ENCODE data around the gene UMODL1.
A peak's percentile ranks its signal among the peaks of the same experiment; 100 is the strongest.

UMODL1 gene

DNA sequence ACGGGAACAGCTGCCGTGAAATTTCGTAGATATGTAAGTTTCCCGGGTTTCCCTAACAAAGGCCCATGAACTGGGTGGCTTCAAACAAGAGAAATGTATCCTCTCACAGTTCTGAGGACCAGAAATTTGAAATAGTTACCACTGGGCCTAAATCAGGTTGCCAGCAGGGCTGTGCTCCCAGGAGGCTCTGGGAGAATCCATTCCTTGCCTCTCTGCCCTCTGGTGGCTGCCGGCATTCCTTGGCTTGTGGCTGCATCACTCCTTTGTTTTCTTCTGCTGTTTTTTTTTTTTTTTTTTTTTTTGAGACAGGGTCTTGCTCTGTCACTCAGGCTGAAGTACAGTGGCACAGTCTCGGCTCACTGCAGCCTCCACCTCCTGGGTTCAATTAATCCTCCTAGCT lies 23.7 kb downstream of the UMODL1 start:
- H3K27ac ChIP-seq (ENCODE audit: low read length): no peak overlapping the region

GRCh38 chr21:42095581-42095980 lies 24.5 kb downstream of the UMODL1 start:
- Histone ChIP-seq H3K27me3 (ENCODE audit: low read depth, low read length) (no peaks in the 10 kb centered on the region), H3K9me3 (ENCODE audit: control insufficient read depth in 1 of 2, low read length in 2 of 2) (no peaks in the 10 kb centered on the region), H3K27ac (ENCODE audit: low read length) (no peak overlapping the region), H3K4me3 (ENCODE audit: low read depth in 1 of 2, low read length in 2 of 2) (no peak overlapping the region), H3K36me3 (ENCODE audit: control insufficient read depth in 1 of 2, insufficient read depth in 2 of 2, low read length in 2 of 2) (no peaks in the 10 kb centered on the region), H3K4me1 (ENCODE audit: control insufficient read depth in 1 of 2, insufficient read depth in 2 of 2, low read length in 2 of 2) (no peaks in the 10 kb centered on the region)

More for the DNA sequence above, 23.7 kb downstream of the UMODL1 start:
- Histone ChIP-seq H3K4me1 (ENCODE audit: control insufficient read depth in 1 of 2, insufficient read depth in 2 of 2, low read length in 2 of 2) (no peaks in the 10 kb centered on the region), H3K27me3 (ENCODE audit: low read depth, low read length) (no peaks in the 10 kb centered on the region), H3K36me3 (ENCODE audit: control insufficient read depth in 1 of 2, insufficient read depth in 2 of 2, low read length in 2 of 2) (no peaks in the 10 kb centered on the region), H3K9me3 (ENCODE audit: control insufficient read depth in 1 of 2, low read length in 2 of 2) (no peaks in the 10 kb centered on the region), H3K4me3 (ENCODE audit: low read depth in 1 of 2, low read length in 2 of 2) (no peak overlapping the region)

- Histone ChIP-seq H3K27me3 (ENCODE audit: low read depth, low read length) (no peaks in the 10 kb centered on the region), H3K9me3 (ENCODE audit: control insufficient read depth in 1 of 2, low read length in 2 of 2) (no peaks in the 10 kb centered on the region), H3K4me3 (ENCODE audit: low read depth in 1 of 2, low read length in 2 of 2) (no peak overlapping the region), H3K27ac (ENCODE audit: low read length) (no peak overlapping the region), H3K36me3 (ENCODE audit: control insufficient read depth in 1 of 2, insufficient read depth in 2 of 2, low read length in 2 of 2) (no peaks in the 10 kb centered on the region), H3K4me1 (ENCODE audit: control insufficient read depth in 1 of 2, insufficient read depth in 2 of 2, low read length in 2 of 2) (no peaks in the 10 kb centered on the region)
These were observed 25.4 kb downstream of the UMODL1 start for GRCh38 chr21:42096566-42096965.

- no peaks in the 10 kb centered on the region for H3K36me3 ChIP-seq (ENCODE audit: control insufficient read depth in 1 of 2, insufficient read depth in 2 of 2, low read length in 2 of 2)
- H3K9me3 ChIP-seq (ENCODE audit: control insufficient read depth in 1 of 2, low read length in 2 of 2): no peaks in the 10 kb centered on the region
- H3K4me1 ChIP-seq (ENCODE audit: control insufficient read depth in 1 of 2, insufficient read depth in 2 of 2, low read length in 2 of 2): no peaks in the 10 kb centered on the region
- peak overlapping the region; percentile 14 for H3K27ac ChIP-seq (ENCODE audit: low read length)
- no peak overlapping the region for H3K4me3 ChIP-seq (ENCODE audit: low read depth in 1 of 2, low read length in 2 of 2)
- no peaks in the 10 kb centered on the region for H3K27me3 ChIP-seq (ENCODE audit: low read depth, low read length)
These were observed 26.2 kb downstream of the UMODL1 start for GRCh38 chr21:42097274-42097673.

DNA sequence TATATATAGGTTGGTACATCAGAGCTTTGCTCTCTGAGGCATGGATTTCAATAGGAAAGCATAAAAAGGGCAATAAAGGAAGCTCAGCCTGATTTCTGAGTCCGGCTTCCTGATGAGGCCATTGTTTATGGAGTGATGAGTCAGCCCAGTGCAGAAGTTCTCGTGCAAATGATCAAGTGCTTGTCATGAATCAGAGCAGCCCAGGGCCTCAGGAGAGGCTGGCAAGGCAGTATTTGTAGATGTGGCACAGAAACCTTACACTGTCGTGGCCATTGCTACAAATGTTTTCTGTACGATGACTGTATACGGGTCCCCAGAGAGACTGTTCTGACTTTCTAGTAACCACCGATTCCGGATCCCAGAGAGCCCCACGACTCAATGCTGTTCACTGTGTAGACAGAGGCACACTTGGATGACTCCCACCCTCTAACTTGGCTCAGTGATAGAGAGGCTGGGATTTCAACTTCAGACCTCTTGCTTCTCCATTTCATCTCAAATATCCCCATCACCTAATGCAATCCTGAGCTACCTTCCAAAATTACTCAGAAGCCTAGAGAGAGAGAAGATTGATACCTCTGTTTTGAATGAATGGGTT lies 26.8 kb downstream of the UMODL1 start:
- Histone ChIP-seq H3K9me3 (ENCODE audit: control insufficient read depth in 1 of 2, low read length in 2 of 2) (no peaks in the 10 kb centered on the region), H3K27me3 (ENCODE audit: low read depth, low read length) (no peaks in the 10 kb centered on the region), H3K4me1 (ENCODE audit: control insufficient read depth in 1 of 2, insufficient read depth in 2 of 2, low read length in 2 of 2) (no peaks in the 10 kb centered on the region), H3K27ac (ENCODE audit: low read length) (peak overlapping the region; percentile 14), H3K4me3 (ENCODE audit: low read depth in 1 of 2, low read length in 2 of 2) (no peak overlapping the region), H3K36me3 (ENCODE audit: control insufficient read depth in 1 of 2, insufficient read depth in 2 of 2, low read length in 2 of 2) (no peaks in the 10 kb centered on the region)

GRCh38 chr21:42098957-42099505 lies 27.9 kb downstream of the UMODL1 start:
- H3K27me3 ChIP-seq (ENCODE audit: low read depth, low read length): no peaks in the 10 kb centered on the region
- H3K9me3 ChIP-seq (ENCODE audit: control insufficient read depth in 1 of 2, low read length in 2 of 2): no peaks in the 10 kb centered on the region
- H3K4me1 ChIP-seq (ENCODE audit: control insufficient read depth in 1 of 2, insufficient read depth in 2 of 2, low read length in 2 of 2): no peaks in the 10 kb centered on the region
- H3K36me3 ChIP-seq (ENCODE audit: control insufficient read depth in 1 of 2, insufficient read depth in 2 of 2, low read length in 2 of 2): no peaks in the 10 kb centered on the region
- H3K27ac ChIP-seq (ENCODE audit: low read length): no peak overlapping the region
- H3K4me3 ChIP-seq (ENCODE audit: low read depth in 1 of 2, low read length in 2 of 2): no peak overlapping the region

GRCh38 chr21:42101246-42101645 lies 30.1 kb downstream of the UMODL1 start:
- Histone ChIP-seq H3K9me3 (ENCODE audit: control insufficient read depth in 1 of 2, low read length in 2 of 2) (no peaks in the 10 kb centered on the region), H3K36me3 (ENCODE audit: control insufficient read depth in 1 of 2, insufficient read depth in 2 of 2, low read length in 2 of 2) (no peaks in the 10 kb centered on the region), H3K4me3 (ENCODE audit: low read depth in 1 of 2, low read length in 2 of 2) (no peak overlapping the region), H3K27me3 (ENCODE audit: low read depth, low read length) (no peaks in the 10 kb centered on the region), H3K27ac (ENCODE audit: low read length) (no peak overlapping the region), H3K4me1 (ENCODE audit: control insufficient read depth in 1 of 2, insufficient read depth in 2 of 2, low read length in 2 of 2) (no peaks in the 10 kb centered on the region)

DNA sequence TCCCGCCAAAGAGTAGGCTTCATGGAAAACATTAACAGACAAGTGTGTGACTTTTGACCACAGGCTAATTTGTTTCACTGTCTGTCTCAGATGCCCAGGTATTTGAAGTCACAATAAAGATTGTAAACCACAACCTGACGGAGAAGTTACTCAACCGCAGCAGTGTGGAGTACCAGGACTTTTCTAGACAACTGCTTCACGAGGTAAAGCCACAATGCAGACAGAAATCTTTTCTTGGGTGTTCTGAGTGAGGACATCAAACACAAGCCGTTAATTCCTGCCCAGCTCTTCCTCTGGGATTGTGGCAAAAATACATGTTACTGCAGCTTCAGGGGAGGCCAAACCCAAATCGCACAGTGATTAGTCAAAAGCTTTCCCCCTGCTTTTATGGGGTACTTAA lies 31.0 kb downstream of the UMODL1 start:
- H3K9me3 ChIP-seq (ENCODE audit: control insufficient read depth in 1 of 2, low read length in 2 of 2): no peaks in the 10 kb centered on the region
- no peak overlapping the region for H3K4me3 ChIP-seq (ENCODE audit: low read depth in 1 of 2, low read length in 2 of 2)
- H3K4me1 ChIP-seq (ENCODE audit: control insufficient read depth in 1 of 2, insufficient read depth in 2 of 2, low read length in 2 of 2): no peaks in the 10 kb centered on the region
- H3K36me3 ChIP-seq (ENCODE audit: control insufficient read depth in 1 of 2, insufficient read depth in 2 of 2, low read length in 2 of 2): no peaks in the 10 kb centered on the region
- no peak overlapping the region for H3K27ac ChIP-seq (ENCODE audit: low read length)
- H3K27me3 ChIP-seq (ENCODE audit: low read depth, low read length): no peaks in the 10 kb centered on the region

GRCh38 chr21:42102526-42102925 lies 31.4 kb downstream of the UMODL1 start:
- Histone ChIP-seq H3K4me1 (ENCODE audit: control insufficient read depth in 1 of 2, insufficient read depth in 2 of 2, low read length in 2 of 2) (no peaks in the 10 kb centered on the region), H3K4me3 (ENCODE audit: low read depth in 1 of 2, low read length in 2 of 2) (no peak overlapping the region), H3K9me3 (ENCODE audit: control insufficient read depth in 1 of 2, low read length in 2 of 2) (no peaks in the 10 kb centered on the region), H3K27ac (ENCODE audit: low read length) (no peak overlapping the region), H3K27me3 (ENCODE audit: low read depth, low read length) (no peaks in the 10 kb centered on the region), H3K36me3 (ENCODE audit: control insufficient read depth in 1 of 2, insufficient read depth in 2 of 2, low read length in 2 of 2) (no peaks in the 10 kb centered on the region)

- no peaks in the 10 kb centered on the region for H3K9me3 ChIP-seq (ENCODE audit: control insufficient read depth in 1 of 2, low read length in 2 of 2)
- no peaks in the 10 kb centered on the region for H3K27me3 ChIP-seq (ENCODE audit: low read depth, low read length)
- H3K27ac ChIP-seq (ENCODE audit: low read length): no peak overlapping the region
- H3K4me1 ChIP-seq (ENCODE audit: control insufficient read depth in 1 of 2, insufficient read depth in 2 of 2, low read length in 2 of 2): no peaks in the 10 kb centered on the region
- H3K4me3 ChIP-seq (ENCODE audit: low read depth in 1 of 2, low read length in 2 of 2): no peak overlapping the region
- no peaks in the 10 kb centered on the region for H3K36me3 ChIP-seq (ENCODE audit: control insufficient read depth in 1 of 2, insufficient read depth in 2 of 2, low read length in 2 of 2)
These were observed 31.9 kb downstream of the UMODL1 start for GRCh38 chr21:42102991-42103390.

DNA sequence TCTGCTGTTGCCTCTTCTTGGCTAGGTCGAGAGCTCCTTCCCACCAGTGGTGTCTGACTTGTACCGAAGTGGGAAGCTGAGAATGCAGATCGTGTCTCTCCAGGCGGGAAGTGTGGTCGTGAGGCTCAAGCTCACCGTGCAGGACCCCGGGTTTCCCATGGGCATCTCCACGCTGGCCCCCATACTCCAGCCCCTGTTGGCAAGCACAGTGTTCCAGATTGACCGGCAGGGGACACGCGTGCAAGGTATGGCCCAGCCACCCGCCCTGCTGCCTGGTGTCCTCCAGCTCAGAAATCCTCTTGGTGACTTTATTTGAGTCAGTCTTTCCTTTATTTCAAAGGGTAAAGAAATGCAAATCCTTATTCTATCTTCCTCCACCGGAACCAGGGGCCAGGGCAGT lies 32.7 kb downstream of the UMODL1 start:
- no peak overlapping the region for H3K4me3 ChIP-seq (ENCODE audit: low read depth in 1 of 2, low read length in 2 of 2)
- no peaks in the 10 kb centered on the region for H3K9me3 ChIP-seq (ENCODE audit: control insufficient read depth in 1 of 2, low read length in 2 of 2)
- no peaks in the 10 kb centered on the region for H3K36me3 ChIP-seq (ENCODE audit: control insufficient read depth in 1 of 2, insufficient read depth in 2 of 2, low read length in 2 of 2)
- no peak overlapping the region for H3K27ac ChIP-seq (ENCODE audit: low read length)
- H3K4me1 ChIP-seq (ENCODE audit: control insufficient read depth in 1 of 2, insufficient read depth in 2 of 2, low read length in 2 of 2): no peaks in the 10 kb centered on the region
- no peaks in the 10 kb centered on the region for H3K27me3 ChIP-seq (ENCODE audit: low read depth, low read length)

Measured in muscle layer of duodenum (tissue), 2 donors.